22Rv1 (cell line): Measurements from ENCODE around the gene GLT6D1.

Experiments
- H3K27ac ChIP-seq: fragments of 450-650 bp; 2 replicates; pipeline ENCODE4 v1.5.1; 2017
- CTCF ChIP-seq: fragments of 450-650 bp; IDR thresholded peaks from 2 replicates; pipeline ENCODE4 v1.5.1; 2017; ENCODE audit warnings: mild to moderate bottlenecking
- ZFX ChIP-seq: fragments of 450-650 bp; IDR thresholded peaks from 2 replicates; pipeline ENCODE4 v1.6.1; 2017; ENCODE audit warnings: antibody characterized with exemption, borderline replicate concordance

GLT6D1 gene

GRCh38 chr9:135639196-135639595 is at the start of gene GLT6D1:
Gene GLT6D1, minus strand, starts transcription at chr9:135639540. Its CDS starts 353 bp downstream, at chr9:135639187.
- TF ChIP-seq CTCF = no peak
- TF ChIP-seq ZFX = no peak

GRCh38 chr9:135689011-135689410 is 49.7 kb upstream of the GLT6D1 start:
- H3K27ac ChIP-seq = no peak overlapping the region
- TF ChIP-seq CTCF (no peak), ZFX (no peak)

More at GRCh38 chr9:135639196-135639595, at the start of gene GLT6D1:
- H3K27ac ChIP-seq = no peak within 1 kb of the TSS

- no peak overlapping the region for H3K27ac ChIP-seq
- TF ChIP-seq ZFX (no peak), CTCF (no peak)
These were observed 47.9 kb upstream of the GLT6D1 start for GRCh38 chr9:135687216-135687615.

GRCh38 chr9:135684691-135685090 is 45.4 kb upstream of the GLT6D1 start:
- TF ChIP-seq CTCF (no peak), ZFX (no peak)

GRCh38 chr9:135683401-135684034 is 44.2 kb upstream of the GLT6D1 start:
- no peak overlapping the region for H3K27ac ChIP-seq
- TF ChIP-seq ZFX (no peak), CTCF (no peak)

More at GRCh38 chr9:135684691-135685090, 45.4 kb upstream of the GLT6D1 start:
- H3K27ac ChIP-seq = no peak overlapping the region

- H3K27ac ChIP-seq = no peak overlapping the region
These were observed 41.8 kb upstream of the GLT6D1 start for GRCh38 chr9:135681161-135681560.

More at GRCh38 chr9:135681161-135681560, 41.8 kb upstream of the GLT6D1 start:
- TF ChIP-seq CTCF (no peak), ZFX (no peak)
